Endometrial microvascular endothelial cells (primary cell): ENCODE measurements around the gene SCML2. TPM values are rescaled to one million over a fixed set of nuclear protein-coding genes. Genes with fewer than 3 reads are reported as not detected.
"Not testable (repeated sequence)": the region's sequence is repeated elsewhere in the genome, so short reads cannot be mapped to it uniquely, and the experiment has no call there.

Experiments
- in situ Hi-C: cut with HindIII; loops from 2 replicates; pipeline ENCODE4 v1.10.0; 2017; ENCODE audit warnings: low sequenced_read_pairs, low pct_unique_long_range_greater_than_20kb; ENCODE audit errors: inconsistent ontology term
- total RNA-seq: library from RNA; depleted of rRNA; stranded (reverse); fragments of >200 nt; gene quantifications from one replicate; pipeline ENCODE4 v1.2.3, GENCODE V29; 2015; ENCODE audit errors: inconsistent ontology term

SCML2 gene
- total RNA-seq, 1 donor from 2014 or later = 1.0 TPM

DNA sequence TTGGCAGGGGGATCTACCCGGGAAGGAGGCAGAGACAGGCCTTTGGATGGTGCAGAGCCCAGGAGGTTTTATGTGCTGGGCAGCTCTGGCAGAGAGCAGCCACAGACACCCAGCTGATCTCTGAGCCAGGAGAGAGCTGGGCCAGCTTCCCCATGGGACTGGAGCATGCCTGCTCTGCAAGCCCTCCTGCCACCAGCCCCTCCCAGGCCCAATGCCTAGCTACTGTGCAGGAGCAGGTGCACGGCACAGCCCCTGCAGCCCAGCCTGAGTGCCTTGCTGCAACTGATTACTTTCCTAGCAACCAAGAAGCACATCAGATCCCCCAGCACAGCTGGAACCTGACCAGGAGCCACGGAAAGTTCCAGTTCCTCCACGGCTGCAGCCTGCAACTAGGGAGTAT lies 76.0 kb downstream of the SCML2 start:
- in situ Hi-C loops = no loop called here

DNA sequence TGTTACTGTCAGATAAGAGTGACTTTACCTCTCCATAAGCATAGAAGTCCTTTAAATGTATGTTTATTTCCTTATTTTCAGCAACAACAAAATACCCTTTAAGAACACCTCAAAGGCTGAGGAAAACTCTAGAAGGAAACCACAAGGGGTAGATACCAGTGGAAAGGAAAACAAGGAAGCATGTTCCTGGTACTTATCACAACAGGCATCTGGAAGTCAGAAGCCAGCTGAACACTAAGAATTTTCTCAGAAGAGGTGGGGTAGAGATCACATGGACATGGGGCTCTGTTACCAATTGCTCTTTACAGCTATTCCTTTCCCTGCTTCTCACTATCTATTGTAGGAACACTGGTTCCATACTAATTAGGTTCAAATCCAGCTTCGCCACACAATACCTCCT lies 82.3 kb downstream of the SCML2 start:
- in situ Hi-C loops = no loop called here

DNA sequence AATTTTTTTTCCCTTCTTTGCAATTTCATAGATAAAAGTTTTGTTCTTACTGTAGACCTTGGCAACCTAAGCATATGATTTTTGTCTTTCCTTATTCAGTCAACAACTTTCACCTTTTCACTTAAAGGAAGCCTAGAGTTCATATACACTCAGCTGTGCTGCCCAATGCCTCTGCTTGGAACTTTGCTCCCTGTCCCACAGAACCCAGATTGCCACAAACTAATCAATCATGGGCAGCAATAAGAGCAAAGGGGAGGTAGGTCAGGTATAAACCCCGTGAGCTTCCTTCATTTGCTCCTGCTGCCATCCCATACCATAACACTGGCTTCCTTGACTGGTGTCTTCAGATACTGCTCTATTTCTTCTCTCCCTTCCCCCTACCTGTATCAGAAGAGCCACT lies 82.8 kb downstream of the SCML2 start:
- in situ Hi-C loops = no loop called here

DNA sequence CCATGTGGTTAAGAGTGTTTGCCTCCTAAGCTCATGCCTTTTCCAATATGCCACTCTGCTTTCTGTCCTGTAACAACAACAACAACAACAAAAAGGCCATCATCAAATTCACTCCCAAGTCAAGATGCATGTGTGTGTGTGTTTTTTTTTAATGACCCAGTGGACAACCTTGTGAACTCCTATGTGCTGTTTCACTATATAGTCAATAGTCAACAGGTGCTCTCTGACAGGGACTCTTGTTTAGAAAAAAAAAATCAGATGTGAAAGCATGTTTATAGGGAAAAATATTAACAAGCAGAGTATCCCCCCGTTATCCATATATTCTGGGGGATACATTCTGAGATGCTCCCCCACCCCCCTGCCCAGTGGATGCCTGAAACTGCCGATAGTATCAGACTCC lies 83.2 kb downstream of the SCML2 start:
- in situ Hi-C loops = no loop called here

DNA sequence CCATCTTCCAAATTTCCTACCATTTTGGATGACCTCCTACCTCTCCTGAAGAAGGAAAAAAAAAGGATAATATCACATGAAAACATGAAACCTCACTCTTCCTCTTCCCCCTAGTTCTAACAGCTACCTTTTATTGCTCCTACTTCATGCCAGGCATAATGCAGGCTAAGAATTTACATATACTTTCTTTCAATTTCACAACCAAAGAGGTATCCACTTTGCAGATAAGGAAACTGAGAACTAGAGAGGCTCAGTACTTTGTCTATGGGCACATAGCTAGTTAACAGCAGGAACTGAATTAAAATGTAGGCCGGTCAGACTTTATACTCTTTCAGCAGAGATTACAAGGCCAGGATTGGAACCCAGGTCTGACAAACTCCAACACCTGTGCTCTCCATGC lies 99.4 kb downstream of the SCML2 start:
- in situ Hi-C loops = no loop called here

DNA sequence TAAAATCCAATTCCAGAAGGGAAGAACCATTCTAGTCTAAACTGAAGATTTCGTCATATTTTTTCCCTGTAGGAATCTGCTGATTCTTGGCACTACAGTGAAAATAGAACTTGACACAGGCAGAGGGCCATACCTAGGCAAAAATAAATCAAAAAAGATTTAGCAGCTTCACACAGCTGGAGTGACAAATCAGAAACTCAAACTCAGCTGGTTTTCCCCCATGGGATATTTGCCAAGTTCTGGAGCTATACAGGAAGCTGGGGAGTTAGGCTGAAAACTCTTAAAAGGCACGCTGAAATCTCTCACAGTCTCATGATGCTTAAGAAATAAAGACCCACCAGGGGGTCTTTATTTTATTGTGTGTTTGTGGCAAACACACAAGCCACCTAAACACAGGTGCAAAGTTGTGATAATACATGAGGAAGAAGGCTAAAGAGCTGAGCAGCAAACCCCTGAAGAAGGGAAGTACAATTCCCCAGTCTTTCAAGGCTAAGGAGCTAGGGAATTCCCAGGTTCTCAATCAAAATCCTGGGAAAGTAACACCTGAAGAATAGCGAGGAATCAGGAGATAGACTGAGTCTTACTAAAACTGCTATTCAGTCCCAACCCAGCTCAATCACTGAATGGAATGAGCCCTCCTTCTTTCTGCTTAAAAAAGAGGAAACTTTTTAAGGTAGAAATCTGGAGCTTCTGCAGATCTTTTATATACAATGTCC lies 101.7 kb downstream of the SCML2 start:
- in situ Hi-C loops = no loop called here

DNA sequence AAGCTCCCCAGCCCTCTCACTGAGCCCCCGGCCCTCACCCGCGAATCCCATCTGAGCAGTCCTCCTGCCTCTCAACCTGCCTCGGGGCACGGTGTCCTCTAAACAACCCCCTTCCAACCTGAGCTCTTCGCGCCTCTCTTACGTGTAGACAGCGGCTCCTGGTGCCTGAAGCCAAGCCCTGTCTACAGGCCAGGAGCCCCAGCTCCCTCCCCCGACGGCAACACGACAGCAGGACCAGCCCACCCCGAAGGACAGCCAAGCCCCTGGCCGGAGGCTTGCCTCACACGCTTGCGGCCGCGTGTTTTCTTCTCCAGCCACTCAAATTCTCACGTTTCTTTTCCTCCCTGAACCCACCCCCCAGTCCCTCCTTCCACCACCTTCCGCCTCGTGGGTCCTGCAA lies 124.8 kb downstream of the SCML2 start:
- in situ Hi-C loops = not testable (repeated sequence)

DNA sequence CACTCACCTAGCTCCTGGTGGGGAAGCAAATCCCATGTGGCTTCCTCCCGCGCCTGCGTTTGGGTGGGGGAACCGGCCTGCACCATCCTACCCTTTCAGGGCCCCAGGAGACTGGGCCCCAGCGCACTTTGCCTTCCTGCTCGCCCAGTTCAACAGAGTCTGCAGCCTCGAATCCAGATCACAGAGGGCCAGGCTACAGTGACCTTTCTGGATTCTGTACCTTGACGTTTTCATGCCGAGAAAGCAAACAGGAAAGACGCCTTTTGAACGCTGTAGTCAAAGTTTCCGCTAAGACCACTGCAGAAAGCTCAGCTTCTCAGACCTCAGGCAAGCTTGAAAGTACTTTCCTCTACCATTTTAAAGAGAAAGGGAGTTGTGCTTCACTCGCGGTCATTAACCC lies 126.4 kb downstream of the SCML2 start:
- in situ Hi-C loops = no loop called here

DNA sequence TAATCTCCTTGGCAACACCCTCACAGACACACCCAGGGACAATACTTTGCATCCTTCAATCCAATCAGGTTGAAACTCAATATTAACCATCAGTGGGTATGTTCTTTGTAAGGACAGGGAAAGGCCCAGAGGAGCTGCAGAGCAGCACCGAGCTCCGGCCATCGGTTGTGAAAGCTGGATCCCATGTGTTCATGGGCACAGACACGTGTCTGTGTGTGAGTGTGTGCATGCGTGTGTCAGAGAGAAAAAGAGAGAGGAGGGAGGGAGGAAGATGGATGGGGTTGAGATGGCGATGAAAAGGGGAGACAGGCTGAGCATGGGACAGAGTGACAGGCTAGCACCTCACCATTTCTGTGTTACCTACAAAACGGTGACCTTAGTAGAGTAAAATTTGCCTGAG lies 127.0 kb downstream of the SCML2 start:
- in situ Hi-C loops = no loop called here

DNA sequence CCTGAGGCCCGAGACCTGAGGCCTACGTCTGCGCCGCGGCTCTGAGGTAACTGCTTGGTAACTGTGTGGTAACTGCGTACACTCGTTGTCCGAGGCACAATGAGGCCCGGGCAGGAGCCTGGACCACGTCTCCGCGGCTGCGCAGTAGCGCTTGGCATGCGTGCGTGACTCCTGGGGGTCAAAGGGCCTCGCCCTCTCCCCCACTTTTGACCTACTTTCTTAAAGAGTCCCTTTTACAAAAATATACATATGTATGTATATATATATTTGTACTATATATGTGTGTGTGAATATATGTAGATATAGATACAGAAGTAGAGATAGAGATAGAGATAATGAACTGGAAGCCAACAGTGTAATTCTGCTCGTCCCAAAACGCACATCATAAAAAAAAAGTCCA lies 133.7 kb downstream of the SCML2 start, which contains the start of gene BEND2:
BEND2 (minus strand) TSS at position 101 of the 400 bp plus-strand sequence. CDS start 136 bp downstream, outside the sequence.
- in situ Hi-C loops = no loop called here

DNA sequence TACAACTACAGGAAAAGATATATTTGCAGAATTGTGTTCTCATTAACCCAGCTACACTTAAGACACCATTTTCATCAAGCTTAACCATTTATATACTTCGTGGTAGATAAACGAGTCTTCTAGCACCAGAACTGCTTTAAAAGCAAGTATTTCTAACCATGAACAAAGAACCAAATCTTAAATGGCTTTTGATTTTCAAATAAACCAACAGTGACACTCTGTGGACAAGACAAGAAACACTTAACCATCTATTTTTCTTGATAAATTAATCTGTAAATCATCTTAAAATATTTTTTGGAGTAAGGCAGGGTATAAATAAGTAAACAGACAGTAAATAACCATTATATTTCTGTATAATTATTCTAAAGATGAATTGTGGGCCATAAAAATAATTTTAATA lies 144.0 kb downstream of the SCML2 start:
- in situ Hi-C loops = no loop called here

DNA sequence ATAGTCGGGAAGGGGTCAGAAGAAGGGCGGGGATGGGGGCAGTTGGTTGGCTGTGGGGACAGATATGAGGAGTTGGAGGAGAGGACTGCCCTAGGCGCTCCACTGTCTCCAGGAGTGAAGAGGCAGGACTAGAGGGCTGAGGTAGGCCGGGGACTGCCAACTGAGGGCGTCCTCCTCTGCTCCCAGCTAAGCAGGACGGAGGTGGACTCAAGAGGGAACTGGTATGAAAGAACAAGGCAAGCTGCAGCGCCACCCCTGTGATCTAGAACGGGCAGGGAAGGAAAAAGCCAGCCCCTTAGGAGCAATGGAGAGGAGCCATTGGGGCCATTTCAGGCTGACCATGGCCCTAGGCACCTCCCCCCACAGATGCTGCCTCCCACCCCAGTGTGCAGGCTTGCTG lies 147.8 kb downstream of the SCML2 start:
- in situ Hi-C loops = no loop called here

DNA sequence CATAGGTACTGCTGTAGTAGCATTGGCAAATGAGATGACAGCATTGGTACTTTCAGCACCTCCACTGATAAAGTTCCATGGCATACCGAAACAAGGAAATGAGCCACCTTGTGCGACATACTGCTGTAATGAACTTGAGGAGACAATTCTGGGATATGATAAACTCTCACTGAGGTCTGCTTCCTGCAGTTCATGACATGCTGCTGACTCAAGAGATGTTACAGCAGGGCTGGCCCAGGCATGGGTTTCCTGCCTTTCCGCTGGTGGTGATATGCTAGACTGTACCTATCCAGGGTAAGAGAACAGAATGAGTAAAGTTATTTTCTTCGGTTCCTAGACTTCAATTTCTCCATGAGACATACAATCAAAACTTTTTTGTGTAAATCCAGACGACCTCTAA lies 150.9 kb downstream of the SCML2 start:
- in situ Hi-C loops = no loop called here

DNA sequence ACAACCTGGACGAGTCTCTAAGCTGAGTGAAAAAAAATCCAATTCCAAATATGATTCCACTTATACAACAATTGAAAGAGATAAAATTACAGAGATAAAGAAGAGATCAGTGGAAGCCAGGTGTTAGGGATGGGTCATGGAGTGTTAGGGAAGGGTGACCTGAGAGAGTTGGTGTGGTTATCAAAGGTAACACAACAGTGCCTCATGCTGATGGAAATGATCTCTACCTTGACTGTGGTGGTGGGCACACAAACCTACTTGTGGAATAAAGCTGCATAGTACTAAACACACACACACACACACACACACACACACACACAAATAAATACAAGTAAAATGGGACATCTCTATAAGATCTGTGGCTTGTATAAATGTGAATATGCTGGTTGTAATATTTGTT lies 159.8 kb downstream of the SCML2 start:
- in situ Hi-C loops = no loop called here

Other genes with a start within 250 kb of the SCML2 start
- not detected for gene BEND2, start 133.8 kb downstream of the SCML2 start, total RNA-seq
- gene CDKL5, start 70.9 kb upstream of the SCML2 start, total RNA-seq = 0.93 TPM